H9 (cell line): ENCODE measurements around the gene GLRX3. TPM values are rescaled to one million over a fixed set of nuclear protein-coding genes. Genes with fewer than 3 reads are reported as not detected.

Source experiments
- DNase-seq: peaks from one replicate; pipeline ENCODE4 v3.0.0-alpha.2; 2017
- H2AFZ ChIP-seq: one replicate; pipeline ENCODE4 v1.6.1; 2013; ENCODE audit warnings: mild to moderate bottlenecking, low read length, control low read depth, moderate library complexity
- H2AK5ac ChIP-seq: 2 replicates; pipeline ENCODE4 v1.6.1; 2013; ENCODE audit warnings: low read length, control low read depth, mixed read lengths; ENCODE audit not compliant: insufficient read length
- H2BK120ac ChIP-seq: one replicate; pipeline ENCODE4 v1.6.1; 2013; ENCODE audit warnings: low read depth, mild to moderate bottlenecking, low read length, control low read depth, inconsistent platforms; ENCODE audit not compliant: poor library complexity, severe bottlenecking
- H2BK12ac ChIP-seq: 2 replicates; pipeline ENCODE4 v1.6.1; 2013; ENCODE audit warnings: low read length, control low read depth, mixed read lengths, low read depth; ENCODE audit not compliant: insufficient read length
- H2BK15ac ChIP-seq: 2 replicates; pipeline ENCODE4 v1.6.1; 2013; ENCODE audit warnings: low read depth, low read length, control low read depth
- H2BK20ac ChIP-seq: one replicate; pipeline ENCODE4 v1.6.1; 2013; ENCODE audit warnings: low read depth, mild to moderate bottlenecking, low read length, control low read depth, inconsistent platforms; ENCODE audit not compliant: poor library complexity, severe bottlenecking
- H2BK5ac ChIP-seq: 2 replicates; pipeline ENCODE4 v1.6.1; 2013; ENCODE audit warnings: low read length, control low read depth, mixed read lengths; ENCODE audit not compliant: insufficient read length
- H3K14ac ChIP-seq: 2 replicates; pipeline ENCODE4 v1.6.1; 2013; ENCODE audit warnings: low read length, control low read depth; ENCODE audit not compliant: insufficient read depth
- H3K18ac ChIP-seq: 2 replicates; pipeline ENCODE4 v1.6.1; 2013; ENCODE audit warnings: low read depth, mild to moderate bottlenecking, mixed read lengths, low read length, control low read depth; ENCODE audit not compliant: insufficient read length
- H3K23ac ChIP-seq: 2 replicates; pipeline ENCODE4 v1.6.1; 2013; ENCODE audit warnings: low read length, control low read depth, mixed read lengths, low read depth; ENCODE audit not compliant: insufficient read length
- H3K23me2 ChIP-seq: 2 replicates; pipeline ENCODE4 v1.6.1; 2013; ENCODE audit warnings: low read depth, mild to moderate bottlenecking, mixed read lengths, low read length, control low read depth; ENCODE audit not compliant: insufficient read length, poor library complexity, severe bottlenecking
- H3K27ac ChIP-seq: 2 replicates; pipeline ENCODE4 v1.5.1; 2013; ENCODE audit warnings: low read length, control low read depth, mixed read lengths, low read depth; ENCODE audit not compliant: insufficient read length
- H3K27me3 ChIP-seq: 2 replicates; pipeline ENCODE4 v1.6.1; 2013; ENCODE audit warnings: low read length, control low read depth, inconsistent platforms; ENCODE audit not compliant: insufficient read depth
- H3K4ac ChIP-seq: 2 replicates; pipeline ENCODE4 v1.6.1; 2013; ENCODE audit warnings: low read depth, mild to moderate bottlenecking, control low read depth, inconsistent platforms, low read length, moderate library complexity
- H3K4me1 ChIP-seq: 2 replicates; pipeline ENCODE4 v1.6.1; 2013; ENCODE audit warnings: low read length, control low read depth, inconsistent platforms; ENCODE audit not compliant: insufficient read depth
- H3K4me2 ChIP-seq: 2 replicates; pipeline ENCODE4 v1.6.1; 2013; ENCODE audit warnings: low read length, control low read depth, mixed read lengths; ENCODE audit not compliant: insufficient read length, insufficient read depth
- H3K56ac ChIP-seq: 2 replicates; pipeline ENCODE4 v1.6.1; 2013; ENCODE audit warnings: low read depth, mild to moderate bottlenecking, mixed read lengths, low read length, control low read depth; ENCODE audit not compliant: insufficient read length
- H3K79me1 ChIP-seq: 2 replicates; pipeline ENCODE4 v1.6.1; 2013; ENCODE audit warnings: low read depth, mild to moderate bottlenecking, moderate library complexity, low read length, control low read depth, inconsistent platforms; ENCODE audit not compliant: insufficient read depth, poor library complexity, severe bottlenecking
- H3K79me2 ChIP-seq: 2 replicates; pipeline ENCODE4 v1.6.1; 2013; ENCODE audit warnings: low read length, control low read depth, inconsistent platforms; ENCODE audit not compliant: insufficient read depth
- H3K9ac ChIP-seq: 2 replicates; pipeline ENCODE4 v1.6.1; 2013; ENCODE audit warnings: low read length, control low read depth, mixed read lengths; ENCODE audit not compliant: insufficient read length; ENCODE audit errors: extremely low read depth
- H3K9me3 ChIP-seq: one replicate; pipeline ENCODE4 v1.6.1; 2013; ENCODE audit warnings: low read depth, low read length, inconsistent platforms; ENCODE audit not compliant: control insufficient read depth
- H3T11ph ChIP-seq: one replicate; pipeline ENCODE4 v1.6.1; 2013; ENCODE audit warnings: mild to moderate bottlenecking, low read length, control low read depth, inconsistent platforms
- H4K20me1 ChIP-seq: one replicate; pipeline ENCODE4 v1.6.1; 2013; ENCODE audit not compliant: control insufficient read depth, insufficient read length, insufficient read depth
- H4K5ac ChIP-seq: 2 replicates; pipeline ENCODE4 v1.6.1; 2013; ENCODE audit warnings: low read depth, mild to moderate bottlenecking, mixed read lengths, low read length, control low read depth; ENCODE audit not compliant: insufficient read length
- H4K8ac ChIP-seq: replicated peaks from 2 replicates; pipeline ENCODE4 v1.6.1; 2013; ENCODE audit warnings: low read length, control low read depth, mixed read lengths, low read depth; ENCODE audit not compliant: insufficient read length
- H4K91ac ChIP-seq: 2 replicates; pipeline ENCODE4 v1.6.1; 2013; ENCODE audit warnings: low read depth, mild to moderate bottlenecking, moderate library complexity, mixed read lengths, low read length, control low read depth; ENCODE audit not compliant: insufficient read length
- H3K27ac Mint-ChIP-seq, 3 experiments: 2 replicates in 2 of 3; 3 replicates in 1 of 3; pipeline ENCODE4 v1.8.0; 2020 to 2021; ENCODE audit warnings: mixed read lengths in 3 of 3, mild to moderate bottlenecking in 1 of 3, moderate library complexity in 1 of 3
- H3K27me3 Mint-ChIP-seq: 2 replicates; pipeline ENCODE4 v1.8.0; 2021; ENCODE audit warnings: low read depth, mild to moderate bottlenecking, moderate library complexity, mixed read lengths
- H3K36me3 Mint-ChIP-seq, 3 experiments: 2 replicates in 2 of 3; 3 replicates in 1 of 3; pipeline ENCODE4 v1.8.0; 2020 to 2021; ENCODE audit warnings: low read depth in 3 of 3, mixed read lengths in 3 of 3; ENCODE audit not compliant: insufficient read depth in 1 of 3
- H3K4me1 Mint-ChIP-seq, 2 experiments: 2 replicates each; pipeline ENCODE4 v1.8.0; 2020; ENCODE audit warnings: mixed read lengths in 2 of 2
- H3K4me3 Mint-ChIP-seq, 2 experiments: 2 replicates in 1 of 2; 3 replicates in 1 of 2; pipeline ENCODE4 v1.8.0; 2020 to 2021; ENCODE audit warnings: mild to moderate bottlenecking in 2 of 2, mixed read lengths in 2 of 2, moderate library complexity in 1 of 2
- H3K9me3 Mint-ChIP-seq, 2 experiments: 2 replicates in 1 of 2; 3 replicates in 1 of 2; pipeline ENCODE4 v1.8.0; 2020; ENCODE audit warnings: mild to moderate bottlenecking in 2 of 2, mixed read lengths in 2 of 2, moderate library complexity in 1 of 2
- WGBS: extraction: QIAGEN DNeasy Blood & Tissue Kit; methylation state at CpG from one replicate; pipeline ENCODE4 v1.1.7; 2013; ENCODE audit warnings: missing lambda C conversion rate, low lambda C conversion rate, mixed read lengths; ENCODE audit not compliant: insufficient read length; ENCODE audit errors: extremely low coverage; 5-methylcytosine and 5-hydroxymethylcytosine counted together
- total RNA-seq: library from RNA; stranded (reverse); gene quantifications from 2 replicates; pipeline ENCODE4 v1.2.1, GENCODE V29; 2021
- TF ChIP-seq, protein P1 (sequence below): fragments of 200-600 bp; sonication (generic); conservative IDR thresholded peaks from 3 replicates; pipeline ENCODE4 v1.8.0; 2021; ENCODE audit warnings: antibody characterized with exemption, mild to moderate bottlenecking

The GLRX3 gene
- total RNA-seq, 1 experiment from 2014 or later: 139 TPM

- Mint-ChIP-seq H3K36me3 (peaks cover 18 to 61% (median 52%) of the 10 kb centered on the region in 3 experiments; a peak in 6 of 7 replicates), H3K27ac (no peak overlapping the region), H3K4me3 (no peak overlapping the region), H3K27me3 (no peaks in the 10 kb centered on the region), H3K4me1 (peaks cover 6 to 9% of the 10 kb centered on the region in 2 experiments; a peak in 3 of 4 replicates), H3K9me3 (no peaks in the 10 kb centered on the region)
- TF ChIP-seq, protein P1, sequence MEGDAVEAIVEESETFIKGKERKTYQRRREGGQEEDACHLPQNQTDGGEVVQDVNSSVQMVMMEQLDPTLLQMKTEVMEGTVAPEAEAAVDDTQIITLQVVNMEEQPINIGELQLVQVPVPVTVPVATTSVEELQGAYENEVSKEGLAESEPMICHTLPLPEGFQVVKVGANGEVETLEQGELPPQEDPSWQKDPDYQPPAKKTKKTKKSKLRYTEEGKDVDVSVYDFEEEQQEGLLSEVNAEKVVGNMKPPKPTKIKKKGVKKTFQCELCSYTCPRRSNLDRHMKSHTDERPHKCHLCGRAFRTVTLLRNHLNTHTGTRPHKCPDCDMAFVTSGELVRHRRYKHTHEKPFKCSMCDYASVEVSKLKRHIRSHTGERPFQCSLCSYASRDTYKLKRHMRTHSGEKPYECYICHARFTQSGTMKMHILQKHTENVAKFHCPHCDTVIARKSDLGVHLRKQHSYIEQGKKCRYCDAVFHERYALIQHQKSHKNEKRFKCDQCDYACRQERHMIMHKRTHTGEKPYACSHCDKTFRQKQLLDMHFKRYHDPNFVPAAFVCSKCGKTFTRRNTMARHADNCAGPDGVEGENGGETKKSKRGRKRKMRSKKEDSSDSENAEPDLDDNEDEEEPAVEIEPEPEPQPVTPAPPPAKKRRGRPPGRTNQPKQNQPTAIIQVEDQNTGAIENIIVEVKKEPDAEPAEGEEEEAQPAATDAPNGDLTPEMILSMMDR: no peak
- Histone ChIP-seq H3K4ac (no peak overlapping the region), H3K56ac (no peak overlapping the region), H2BK12ac (no peak overlapping the region), H2AFZ (no peak overlapping the region), H4K8ac (no peak overlapping the region), H2BK20ac (no peak overlapping the region), H3T11ph (no peak overlapping the region), H3K27ac (no peak overlapping the region), H4K91ac (no peak overlapping the region), H3K9ac (no peak overlapping the region), H3K79me2 (no peaks in the 10 kb centered on the region), H2BK15ac (no peak overlapping the region), H3K14ac (no peak overlapping the region), H2AK5ac (no peak overlapping the region), H3K4me1 (peaks cover 3% of the 10 kb centered on the region; the same call in 1 of the 2 replicates), H2BK5ac (no peak overlapping the region), H3K79me1 (no peaks in the 10 kb centered on the region), H4K20me1 (no peaks in the 10 kb centered on the region), H3K4me2 (no peak overlapping the region), H3K27me3 (no peaks in the 10 kb centered on the region), H3K23me2 (no peaks in the 10 kb centered on the region), H3K23ac (no peak overlapping the region), H4K5ac (no peak overlapping the region), H2BK120ac (no peak overlapping the region), H3K18ac (no peak overlapping the region), H3K9me3 (no peaks in the 10 kb centered on the region)
- DNase-seq: no peak
- WGBS: no CpG with 5 or more reads among the region's 7 CpGs
Measured at GRCh38 chr10:130167707-130168106, 31.5 kb downstream of the GLRX3 start.
